Stromal cell of bone marrow (primary cell): ENCODE results near the gene PLA2G2C.

Experiments used
- DNase-seq: peaks from one replicate; pipeline ENCODE4 v3.0.0-alpha.2; 2012; ENCODE audit warnings: low read depth

PLA2G2C gene

GRCh38 chr1:20183616-20184271 is 2.6 kb downstream of the PLA2G2C start:
- no peak for DNase-seq

GRCh38 chr1:20183035-20183434 is 3.3 kb downstream of the PLA2G2C start:
- no peak for DNase-seq

DNA sequence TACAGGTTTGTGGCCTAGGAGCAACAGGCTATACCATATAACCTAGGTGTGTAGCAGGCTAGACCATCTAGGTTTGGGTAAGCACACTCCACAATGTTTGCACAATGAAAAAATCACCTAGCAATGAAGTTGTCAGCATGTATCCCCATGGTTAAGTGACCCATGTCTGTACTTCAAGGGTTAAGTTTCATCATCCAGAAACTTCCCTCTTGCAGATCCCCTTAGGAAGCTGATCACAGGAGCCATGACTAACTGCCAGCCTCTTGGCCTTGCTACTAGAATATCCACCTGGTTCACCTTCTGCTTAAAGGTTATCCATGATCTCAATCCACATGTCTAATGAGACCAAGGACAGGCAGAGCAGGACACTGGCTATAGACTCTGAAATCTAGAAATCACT is 3.9 kb downstream of the PLA2G2C start:
- DNase-seq, result no peak

- DNase-seq, result no peak
These were observed 5.5 kb downstream of the PLA2G2C start for GRCh38 chr1:20180844-20181207.

DNA sequence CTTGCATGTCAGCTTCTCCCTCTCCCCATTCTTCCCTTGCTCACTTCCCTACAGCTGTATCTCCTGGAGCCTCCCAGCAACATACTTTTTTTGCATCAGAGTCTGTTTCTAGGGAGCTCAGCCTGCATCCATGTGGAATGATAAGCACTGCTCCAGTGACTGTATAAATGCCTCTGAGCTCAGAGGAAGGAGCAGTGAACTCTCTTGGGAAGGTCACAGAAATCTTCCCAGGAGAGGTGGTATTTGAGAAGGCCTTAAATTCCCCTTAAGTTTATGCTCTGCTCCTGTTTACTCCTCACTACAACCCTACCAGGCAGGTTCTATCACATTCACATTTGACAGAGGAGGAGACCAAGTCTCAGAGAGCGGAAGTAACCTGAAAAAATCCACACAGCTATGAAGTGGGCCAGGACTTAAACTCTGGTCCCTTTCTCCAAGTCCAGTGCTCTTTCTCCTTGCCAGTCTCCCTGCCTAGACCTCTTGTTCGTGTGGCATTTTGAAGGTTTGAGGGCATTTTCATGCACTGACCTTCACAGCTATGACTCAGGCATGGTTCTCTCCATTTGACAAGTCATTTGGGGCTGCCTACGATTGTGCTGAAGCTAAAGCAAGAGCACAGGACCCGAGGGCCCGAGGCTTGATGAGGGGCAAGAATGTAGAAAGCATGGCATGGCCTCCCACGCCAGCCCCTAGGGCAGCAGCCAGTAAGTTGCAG is 6.0 kb downstream of the PLA2G2C start:
- no peak for DNase-seq

DNA sequence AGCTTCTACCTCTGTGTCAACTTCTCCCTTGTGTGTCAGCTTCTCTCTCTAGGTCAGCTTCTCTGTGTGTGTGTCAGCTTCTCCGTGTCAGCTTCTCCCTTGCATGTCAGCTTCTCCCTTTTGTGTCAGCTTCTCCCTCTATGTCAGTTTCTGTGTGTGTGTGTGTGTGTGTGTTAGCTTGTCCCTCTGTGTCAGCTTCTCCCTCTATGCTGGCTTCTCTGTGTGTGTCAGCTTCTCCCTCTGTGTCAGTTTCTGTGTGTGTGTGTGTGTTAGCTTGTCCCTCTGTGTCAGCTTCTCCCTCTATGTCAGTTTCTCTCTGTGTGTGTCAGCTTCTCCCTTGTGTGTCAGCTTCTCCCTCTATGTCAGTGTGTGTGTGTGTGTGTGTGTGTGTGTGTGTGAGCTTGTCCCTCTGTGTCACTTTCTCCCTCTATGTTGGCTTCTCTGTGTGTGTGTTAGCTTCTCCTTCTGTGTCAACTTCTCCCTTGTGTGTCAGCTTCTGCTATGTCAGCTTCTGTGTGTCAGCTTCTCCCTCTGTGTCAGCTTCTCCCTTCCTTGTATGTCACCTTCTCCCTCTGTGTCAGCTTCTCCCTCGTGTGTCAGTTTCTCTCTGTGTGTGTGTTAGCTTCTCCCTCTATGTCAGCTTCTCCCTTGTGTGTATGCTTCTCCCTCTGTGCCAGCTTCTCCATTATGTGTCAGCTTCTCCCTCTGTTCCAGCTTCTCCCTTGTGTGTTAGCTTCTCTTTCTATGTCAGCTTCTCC is 6.8 kb downstream of the PLA2G2C start:
- no peak for DNase-seq

DNA sequence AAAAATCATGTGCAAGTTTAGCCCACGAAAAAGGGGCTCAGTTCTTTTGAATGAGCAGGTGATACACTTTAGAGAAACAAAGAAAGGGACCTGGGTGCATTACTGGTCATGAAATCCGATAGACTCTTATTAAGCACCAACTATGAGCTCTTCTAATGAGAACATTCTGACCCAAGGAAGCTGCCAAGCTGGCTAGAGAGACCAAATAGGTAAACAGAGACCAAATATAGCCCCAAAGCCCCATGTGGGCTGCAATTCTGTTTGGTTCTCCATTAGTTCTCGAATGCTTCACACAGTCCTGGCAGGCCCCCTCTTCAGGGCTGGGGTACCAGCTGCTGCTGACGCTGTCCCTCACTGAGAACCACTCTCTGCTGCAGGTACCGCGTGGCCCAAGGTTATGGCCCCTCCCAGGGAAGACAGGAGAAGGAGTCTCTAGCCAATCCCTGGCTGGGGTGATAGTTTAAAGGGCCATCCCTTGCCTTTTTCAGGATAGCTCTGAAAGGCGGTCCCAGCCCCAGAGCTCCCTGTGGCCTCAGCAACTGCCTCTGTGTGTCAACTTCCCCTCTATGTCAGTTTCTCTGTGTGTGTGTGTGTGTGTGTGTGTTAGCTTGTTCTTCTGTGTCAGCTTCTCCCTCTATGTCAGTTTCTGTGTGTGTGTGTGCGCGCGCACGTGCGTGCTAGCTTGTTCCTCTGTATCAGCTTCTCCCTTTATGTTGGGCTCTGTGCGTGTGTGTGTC is 7.5 kb downstream of the PLA2G2C start:
- no peak for DNase-seq

DNA sequence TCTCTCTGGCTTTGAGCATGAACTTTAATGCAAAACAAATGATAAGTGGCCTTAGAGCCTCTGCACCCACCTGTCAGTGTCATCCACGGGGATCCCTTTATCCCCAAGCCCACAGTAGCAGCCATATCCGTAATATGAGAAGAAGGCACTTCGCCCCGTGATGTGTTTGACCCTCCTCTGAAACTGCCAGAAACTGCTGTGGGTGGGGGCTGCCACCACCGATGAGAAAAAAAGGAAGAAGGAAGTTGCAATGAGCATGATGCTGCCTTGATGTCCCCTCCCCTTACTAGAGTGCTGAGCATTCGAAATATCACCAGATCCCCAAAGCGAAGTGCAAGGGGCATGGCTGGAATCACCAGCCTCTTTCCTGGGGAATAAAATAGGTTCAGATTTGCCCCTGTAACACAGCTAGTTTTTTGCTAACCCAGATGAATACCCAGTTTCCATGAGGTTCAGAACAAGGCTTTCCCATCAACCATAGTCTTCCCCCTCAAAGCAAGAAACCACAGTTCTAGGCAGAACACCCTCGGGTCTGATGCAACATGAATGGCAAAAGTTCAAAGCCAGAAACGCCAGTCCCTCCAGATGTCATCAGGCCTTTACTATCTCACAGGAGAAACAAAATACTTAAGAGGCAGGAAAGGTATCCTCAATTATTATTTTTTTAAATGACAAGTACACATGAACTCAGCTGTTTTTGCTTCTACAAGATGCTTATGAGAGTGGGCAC is 11.2 kb downstream of the PLA2G2C start:
- no peak for DNase-seq

GRCh38 chr1:20172033-20172590 is 14.2 kb downstream of the PLA2G2C start:
- no peak for DNase-seq

DNA sequence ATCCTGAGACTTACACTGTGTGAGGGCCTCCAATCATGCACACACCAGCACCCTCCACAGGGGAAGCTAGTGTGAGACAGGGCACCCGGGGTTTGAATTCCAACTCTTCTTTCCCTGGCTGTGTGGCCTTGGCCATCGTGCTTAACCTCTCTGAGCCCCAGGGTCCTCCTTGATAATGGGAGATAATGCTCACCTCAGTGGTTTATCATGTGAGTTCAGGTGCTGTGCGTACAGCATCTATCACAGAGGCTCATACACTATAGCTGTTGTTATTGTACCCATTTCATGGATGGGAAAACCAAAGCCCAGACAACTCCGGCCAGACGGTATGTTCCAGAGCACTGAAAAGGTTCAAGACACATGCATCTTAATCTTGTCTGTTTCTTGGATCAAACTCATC is 16.4 kb downstream of the PLA2G2C start:
- no peak for DNase-seq

DNA sequence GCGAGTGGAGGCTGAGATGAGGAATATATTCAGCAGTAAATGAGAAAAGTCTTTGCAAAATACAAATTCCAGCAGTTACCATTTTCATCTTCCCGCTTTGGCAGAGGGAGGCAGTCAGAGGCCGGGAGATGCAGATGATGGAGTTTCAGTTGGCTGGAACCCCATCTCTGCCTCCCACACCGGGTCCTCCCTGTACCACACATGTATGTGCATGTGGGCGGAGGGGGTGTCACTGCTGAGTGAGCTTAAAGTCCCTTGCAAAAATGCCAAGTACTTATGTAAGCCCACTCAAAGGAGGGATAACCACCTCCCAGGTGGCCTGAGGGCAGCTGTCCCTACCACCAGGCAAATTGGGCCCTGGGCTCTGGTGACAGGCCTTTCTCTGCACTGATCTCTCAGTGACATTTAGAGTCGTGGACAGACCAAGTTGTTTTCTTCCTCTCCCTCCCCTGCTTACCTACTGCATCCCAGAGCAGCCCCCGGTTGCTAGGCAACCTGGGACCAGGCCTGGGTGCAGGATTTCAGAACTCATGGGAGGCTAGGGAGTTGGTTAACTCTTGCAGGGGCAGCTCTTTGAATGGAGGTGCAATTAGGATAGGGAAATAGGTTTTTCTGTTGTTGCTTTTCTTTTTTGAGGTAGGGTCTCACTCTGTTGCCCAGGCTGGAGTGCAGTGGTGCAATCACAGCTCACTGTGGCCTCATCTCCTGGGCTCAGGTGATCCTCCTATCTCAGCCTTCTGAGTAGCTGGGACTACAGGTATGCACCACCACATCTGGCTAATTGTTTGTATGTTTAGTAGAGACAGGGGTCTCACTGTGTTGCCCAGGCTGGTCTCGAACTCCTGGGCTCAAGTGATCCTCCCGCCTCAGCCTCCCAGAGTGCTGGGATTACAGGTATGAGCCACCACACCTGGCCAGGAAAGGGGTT is 17.5 kb downstream of the PLA2G2C start:
- no peak for DNase-seq

- no peak for DNase-seq
These were observed 19.2 kb downstream of the PLA2G2C start for GRCh38 chr1:20167126-20167525.

DNA sequence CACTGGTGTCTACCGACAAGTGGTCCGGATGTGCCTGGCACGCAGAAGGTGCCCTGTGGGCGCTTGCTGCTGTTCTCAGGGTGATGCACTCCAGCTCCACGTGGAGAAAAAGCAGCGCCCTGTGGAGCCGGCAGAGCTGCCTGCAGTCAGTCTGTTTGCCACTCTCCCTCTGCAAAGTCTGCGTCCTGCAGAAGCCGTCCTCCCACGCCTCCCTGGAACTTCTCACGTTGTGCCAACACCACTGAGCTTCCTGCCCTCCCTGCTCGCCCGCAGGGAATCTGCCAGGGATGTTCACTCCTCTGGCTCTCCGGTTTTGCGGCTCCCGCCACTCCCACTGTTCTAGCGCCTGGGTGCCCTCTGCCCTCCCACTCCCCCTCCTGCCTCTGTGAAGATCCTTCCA is 20.3 kb downstream of the PLA2G2C start:
- no peak for DNase-seq

DNA sequence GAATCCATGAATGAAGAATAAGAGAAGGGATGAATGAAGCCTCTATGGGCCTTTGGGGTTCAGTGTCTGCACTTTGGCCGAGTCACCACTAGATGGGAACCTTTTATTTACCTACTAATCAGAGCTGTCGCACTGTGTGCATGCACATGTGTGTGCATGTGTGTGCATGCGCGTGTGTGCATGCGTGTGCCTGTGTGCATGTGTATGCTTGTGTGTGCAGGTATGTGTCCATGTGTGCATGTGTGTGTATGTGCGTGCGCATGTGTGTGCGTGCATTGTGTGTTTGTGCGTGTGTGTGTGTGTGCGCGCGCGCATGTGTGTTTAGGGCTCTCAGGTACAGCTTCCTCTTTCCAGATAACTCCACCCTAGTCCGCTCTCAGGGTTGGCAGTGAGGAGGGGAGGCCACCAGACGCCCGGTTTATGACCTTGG is 20.8 kb downstream of the PLA2G2C start:
- no peak for DNase-seq

GRCh38 chr1:20164694-20165202 is 21.6 kb downstream of the PLA2G2C start:
- DNase-seq, result no peak

- DNase-seq, result no peak
These were observed 26.3 kb downstream of the PLA2G2C start for GRCh38 chr1:20160034-20160433.

- DNase-seq, result no peak
These were observed 27.8 kb downstream of the PLA2G2C start for GRCh38 chr1:20158358-20159070.

GRCh38 chr1:20154301-20154831 is 32.0 kb downstream of the PLA2G2C start:
- no peak for DNase-seq

GRCh38 chr1:20153000-20153418 is 33.3 kb downstream of the PLA2G2C start:
- no peak for DNase-seq
